ENCODE measurements around the gene AURKB. TPM values are rescaled to one million over a fixed set of nuclear protein-coding genes. Genes with fewer than 3 reads are reported as not detected.
A peak's percentile ranks its signal among the peaks of the same experiment; 100 is the strongest.

Gene AURKB
- total and polyA plus RNA-seq, 10 of the 15 experiments (the other 5 are each of a cell fraction or from before 2014, with no cell fraction given): 52.7 to 209 (median 128) TPM

DNA sequence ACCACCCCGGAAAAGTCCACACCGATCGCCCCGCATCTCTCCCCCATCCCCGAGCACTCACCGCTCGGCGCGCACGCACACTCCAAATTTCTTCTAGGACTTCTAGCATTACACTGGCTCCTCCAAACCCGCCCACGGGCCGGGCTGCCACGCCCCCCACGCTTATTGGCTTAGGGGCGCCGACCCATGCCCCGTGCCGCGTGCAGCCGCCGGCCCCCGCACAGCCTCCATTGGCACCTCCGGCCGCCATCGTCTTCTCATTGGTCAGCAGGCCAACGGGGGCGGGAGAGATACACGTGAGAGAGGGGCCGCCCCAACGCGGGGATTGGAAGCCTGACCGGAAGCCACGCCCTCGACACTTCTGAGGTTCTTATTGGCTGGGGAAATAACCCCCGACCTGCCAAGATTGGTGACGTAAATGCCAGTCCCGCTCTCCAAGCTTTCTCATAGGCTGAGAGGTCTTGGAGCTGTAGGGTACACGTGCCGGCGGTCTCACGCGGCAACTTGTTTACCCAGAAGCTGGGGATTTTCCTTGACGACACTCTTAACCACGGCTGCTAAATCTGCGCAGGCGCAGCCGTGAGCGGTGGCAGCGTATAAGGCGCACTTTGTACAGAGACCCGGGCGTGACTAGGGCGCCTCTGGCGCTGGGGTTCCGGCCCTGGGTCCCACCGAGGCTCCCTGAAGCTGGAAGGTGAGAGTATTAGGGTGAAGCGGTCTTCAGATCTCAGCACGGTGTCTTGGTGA, 54.0 kb downstream of the AURKB start (continued):
- TF ChIP-seq TBL1XR1 (IDR thresholded peaks at IDR 0.05; ENCODE audit: low read depth, low read length) (peak; percentile 42; the same call in 1 of the 2 replicates), YY1 (IDR thresholded peaks at IDR 0.05; ENCODE audit: low read depth, low read length) (peak; percentile 84), KDM1A (IDR thresholded peaks at IDR 0.05; ENCODE audit: borderline replicate concordance) (no peak), EED (IDR thresholded peaks at IDR 0.05; ENCODE audit: low read depth) (no peak), SUZ12 (IDR thresholded peaks at IDR 0.05; ENCODE audit: unreplicated experiment) (no peak), SREBF2 (IDR thresholded peaks at IDR 0.05; ENCODE audit: low read length) (no peak), SMAD5 (IDR thresholded peaks at IDR 0.05; ENCODE audit: low read depth) (no peak; the same call in 1 of the 2 replicates), HCFC1 (IDR thresholded peaks at IDR 0.05; ENCODE audit: low read length) (peak; percentile 63; the same call in 1 of the 2 replicates), RELA (IDR thresholded peaks at IDR 0.05; ENCODE audit: borderline replicate concordance, partially characterized antibody) (peak; percentile 69), IKZF2 (IDR thresholded peaks at IDR 0.05) (peak in 1 of 2 experiments; percentile 82; a peak in 1 of 4 replicates), RFX5 (IDR thresholded peaks at IDR 0.05; ENCODE audit: low read depth, low read length) (peak; percentile 80), ZNF207 (IDR thresholded peaks at IDR 0.05; ENCODE audit: borderline replicate concordance) (no peak), SIN3A (IDR thresholded peaks at IDR 0.05; ENCODE audit: low read depth, low read length) (no peak; the same call in none of the 2 replicates), ZSCAN29 (IDR thresholded peaks at IDR 0.05) (no peak), ZNF622 (IDR thresholded peaks at IDR 0.05) (no peak), SREBF1 (IDR thresholded peaks at IDR 0.05; ENCODE audit: low read length) (peak; percentile 8; the same call in 1 of the 2 replicates), BCL11A (IDR thresholded peaks at IDR 0.05; ENCODE audit: low read depth, low read length) (no peak), ZNF274 (IDR thresholded peaks at IDR 0.05; ENCODE audit: insufficient read depth, insufficient read length) (no peak), MTA3 (IDR thresholded peaks at IDR 0.05; ENCODE audit: borderline replicate concordance, low read length) (no peak), EZH2 (IDR thresholded peaks at IDR 0.05; ENCODE audit: borderline replicate concordance, control insufficient read depth, low read depth, low read length) (no peak), FOS (IDR thresholded peaks at IDR 0.05; ENCODE audit: borderline replicate concordance, extremely low read depth, insufficient read length) (peak; percentile 84), STAT3 (IDR thresholded peaks at IDR 0.05; ENCODE audit: low read depth, low read length) (no peak), TARDBP (IDR thresholded peaks at IDR 0.05; ENCODE audit: borderline replicate concordance) (no peak), NFYA (IDR thresholded peaks at IDR 0.05; ENCODE audit: borderline replicate concordance, low read depth, low read length) (peak; percentile 84), BACH1 (IDR thresholded peaks at IDR 0.05; ENCODE audit: borderline replicate concordance) (peak; percentile 14; the same call in 1 of the 2 replicates), EGR1 (IDR thresholded peaks at IDR 0.05; ENCODE audit: borderline replicate concordance in 1 of 2, low read depth in 2 of 2, low read length in 2 of 2) (peak; percentile 10 to 98), SMARCA5 (IDR thresholded peaks at IDR 0.05) (no peak), LARP7 (IDR thresholded peaks at IDR 0.05) (no peak), GATAD2B (conservative IDR thresholded peaks at IDR 0.05; ENCODE audit: low read depth) (no peak), ATF7 (IDR thresholded peaks at IDR 0.05; ENCODE audit: low read depth) (peak; percentile 94)
- TF ChIP-seq, protein P1, sequence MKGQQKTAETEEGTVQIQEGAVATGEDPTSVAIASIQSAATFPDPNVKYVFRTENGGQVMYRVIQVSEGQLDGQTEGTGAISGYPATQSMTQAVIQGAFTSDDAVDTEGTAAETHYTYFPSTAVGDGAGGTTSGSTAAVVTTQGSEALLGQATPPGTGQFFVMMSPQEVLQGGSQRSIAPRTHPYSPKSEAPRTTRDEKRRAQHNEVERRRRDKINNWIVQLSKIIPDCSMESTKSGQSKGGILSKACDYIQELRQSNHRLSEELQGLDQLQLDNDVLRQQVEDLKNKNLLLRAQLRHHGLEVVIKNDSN (IDR thresholded peaks at IDR 0.05; ENCODE audit: borderline replicate concordance, extremely low read length, insufficient read depth, low read depth, low read length): peak; percentile 47
- TF ChIP-seq, protein P2, sequence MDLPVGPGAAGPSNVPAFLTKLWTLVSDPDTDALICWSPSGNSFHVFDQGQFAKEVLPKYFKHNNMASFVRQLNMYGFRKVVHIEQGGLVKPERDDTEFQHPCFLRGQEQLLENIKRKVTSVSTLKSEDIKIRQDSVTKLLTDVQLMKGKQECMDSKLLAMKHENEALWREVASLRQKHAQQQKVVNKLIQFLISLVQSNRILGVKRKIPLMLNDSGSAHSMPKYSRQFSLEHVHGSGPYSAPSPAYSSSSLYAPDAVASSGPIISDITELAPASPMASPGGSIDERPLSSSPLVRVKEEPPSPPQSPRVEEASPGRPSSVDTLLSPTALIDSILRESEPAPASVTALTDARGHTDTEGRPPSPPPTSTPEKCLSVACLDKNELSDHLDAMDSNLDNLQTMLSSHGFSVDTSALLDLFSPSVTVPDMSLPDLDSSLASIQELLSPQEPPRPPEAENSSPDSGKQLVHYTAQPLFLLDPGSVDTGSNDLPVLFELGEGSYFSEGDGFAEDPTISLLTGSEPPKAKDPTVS (IDR thresholded peaks at IDR 0.05; ENCODE audit: low read depth, low read length): 0 out of 2 replicates have a peak, but pooled peaks have one; percentile 45

Data from GM12878 (cell line).